BJ (cell line): ENCODE data around the gene FADS1. TPM values are rescaled to one million over a fixed set of nuclear protein-coding genes. Genes with fewer than 3 reads are reported as not detected.
A peak's percentile ranks its signal among the peaks of the same experiment; 100 is the strongest.

Experiments used
- CTCF ChIA-PET: fragments of 350-600 bp; formaldehyde crosslinking; extraction: SDS; loops from one replicate; lab custom pipeline; 2021; ENCODE audit warnings: antibody characterized with exemption, inconsistent platforms; lab: Yijun Ruan, JAX
- POLR2A ChIA-PET: fragments of 300-600 bp; sonication (Branson Sonifier 250); formaldehyde crosslinking; extraction: SDS; loops from one replicate; lab custom pipeline; 2021; ENCODE audit warnings: antibody characterized with exemption; lab: Charles Lee
- DNase-seq: peaks from one replicate; pipeline ENCODE4 v3.0.0-alpha.2; 2011; ENCODE audit warnings: low read depth
- H3K27me3 ChIP-seq: 2 replicates; pipeline ENCODE4 v1.6.0; 2011; ENCODE audit warnings: low read length; ENCODE audit not compliant: control insufficient read depth, insufficient read depth
- H3K36me3 ChIP-seq: 2 replicates; pipeline ENCODE4 v1.5.1; 2011; ENCODE audit warnings: low read length; ENCODE audit not compliant: control insufficient read depth, insufficient read depth
- H3K4me3 ChIP-seq: 2 replicates; pipeline ENCODE4 v1.5.1; 2011; ENCODE audit warnings: low read depth, mild to moderate bottlenecking, control low read depth, low read length
- CTCF ChIP-seq: IDR thresholded peaks from 2 replicates; pipeline ENCODE4 v1.5.1; 2011; ENCODE audit warnings: low read depth, mild to moderate bottlenecking, control low read depth, inconsistent platforms, low read length, moderate library complexity; ENCODE audit not compliant: insufficient read depth
- polyA plus RNA-seq: library from polyadenylated mRNA; depleted of rRNA; stranded (reverse); fragments of >200 nt; gene quantifications from 2 replicates; pipeline ENCODE4 v1.2.3, GENCODE V29; 2011

The FADS1 gene
- polyA plus RNA-seq, 1 experiment: 58.0 TPM

- ChIA-PET POLR2A (no interaction called here), CTCF (interaction anchor here (0.6 to 2.0 kb wide), 3 partner anchors 11 to 927 kb away, joined by 3 to 5 read pairs (median 3); partner anchors contain the start of gene POLR2G)
- no peak for TF ChIP-seq CTCF
- DNase-seq: no peak
- H3K4me3 ChIP-seq: no peak overlapping the region
- no peaks in the 10 kb centered on the region for H3K27me3 ChIP-seq
- H3K36me3 ChIP-seq: peaks cover 11% of the 10 kb centered on the region
Observed at GRCh38 chr11:61833926-61834277, 17.1 kb upstream of the FADS1 start.

DNA sequence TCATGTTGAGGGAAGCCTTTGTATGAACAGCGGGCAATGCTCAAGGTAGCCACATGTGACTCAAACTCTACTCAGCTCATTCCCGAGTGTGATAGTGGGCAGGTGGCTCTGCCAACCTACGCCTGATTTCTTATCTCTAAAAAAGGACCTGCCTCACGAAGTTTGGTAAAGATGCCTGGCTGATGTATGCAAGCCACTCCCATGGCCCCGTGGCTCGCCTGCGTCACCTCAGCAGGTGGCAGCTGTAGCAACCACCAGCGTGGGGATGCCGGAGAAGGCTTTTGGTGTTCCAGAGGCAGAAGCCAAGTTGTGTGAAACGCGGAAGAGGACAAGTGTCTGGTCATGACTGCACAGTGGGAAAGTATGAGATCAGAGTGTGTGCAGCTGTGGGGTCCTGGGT lies 16.7 kb upstream of the FADS1 start:
- DNase-seq: no peak
- no peak for TF ChIP-seq CTCF
- Histone ChIP-seq H3K36me3 (peaks cover 11% of the 10 kb centered on the region), H3K4me3 (no peak overlapping the region), H3K27me3 (no peaks in the 10 kb centered on the region)
- CTCF ChIA-PET: interaction anchor here (0.8 to 2.0 kb wide), 2 partner anchors 12 to 18 kb away, joined by 3 to 5 read pairs; no protein-coding TSS in a partner anchor
- POLR2A ChIA-PET: no interaction called here

DNA sequence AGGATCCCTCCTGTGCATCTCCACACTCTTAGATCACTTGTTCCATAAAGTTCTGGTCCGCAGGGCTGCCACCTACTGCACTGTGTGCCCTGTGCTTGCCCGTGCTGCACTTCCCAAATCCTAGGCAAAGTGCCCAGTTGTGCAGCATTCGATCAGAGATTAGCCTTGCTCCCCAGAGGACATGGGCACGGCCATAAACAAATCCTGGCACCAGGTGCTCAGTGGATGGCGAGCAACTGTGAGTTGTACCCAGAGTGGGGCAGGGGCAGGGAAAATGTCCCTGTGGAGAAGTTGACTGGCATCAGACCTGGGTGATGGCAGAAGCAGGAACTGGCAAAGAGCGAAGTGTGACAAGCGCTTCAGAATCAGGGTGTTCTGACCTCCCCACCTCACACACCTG lies 16.0 kb upstream of the FADS1 start:
- ChIA-PET POLR2A (no interaction called here), CTCF (interaction anchor here (0.6 kb wide), 1 partner anchor 825 kb away, joined by 3 read pairs; no protein-coding TSS in a partner anchor)
- H3K36me3 ChIP-seq: peaks cover 7% of the 10 kb centered on the region
- TF ChIP-seq CTCF: no peak
- H3K4me3 ChIP-seq: no peak overlapping the region
- no peak for DNase-seq
- H3K27me3 ChIP-seq: no peaks in the 10 kb centered on the region

DNA sequence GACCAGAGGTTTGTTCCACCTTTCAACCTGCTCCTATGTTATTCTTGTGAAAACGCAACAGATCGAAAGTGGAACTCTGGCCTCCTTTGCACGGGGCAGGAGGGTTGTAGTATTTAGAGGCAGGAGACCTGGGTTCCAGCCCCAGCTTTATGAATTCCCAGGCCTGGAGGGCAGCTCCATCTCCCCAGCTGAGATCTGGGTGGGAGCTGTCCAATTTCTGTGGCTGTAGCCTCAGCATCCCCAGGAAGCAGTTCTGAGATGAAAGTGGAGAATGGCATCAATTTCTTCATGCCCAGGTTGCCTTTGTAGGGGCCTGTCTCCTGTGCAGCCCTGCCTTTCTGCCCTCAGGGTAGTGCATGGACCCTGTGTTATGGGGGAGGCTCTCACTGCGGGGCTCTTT lies 15.4 kb upstream of the FADS1 start:
- no peak for TF ChIP-seq CTCF
- ChIA-PET POLR2A (no interaction called here), CTCF (interaction anchor here (0.6 to 1.7 kb wide), 3 partner anchors 15 to 825 kb away, joined by 3 read pairs; partner anchors contain the start of gene FADS1)
- H3K36me3 ChIP-seq: peaks cover 3% of the 10 kb centered on the region; the same call in 1 of the 2 replicates
- H3K27me3 ChIP-seq: no peaks in the 10 kb centered on the region
- H3K4me3 ChIP-seq: no peak overlapping the region
- DNase-seq: no peak

DNA sequence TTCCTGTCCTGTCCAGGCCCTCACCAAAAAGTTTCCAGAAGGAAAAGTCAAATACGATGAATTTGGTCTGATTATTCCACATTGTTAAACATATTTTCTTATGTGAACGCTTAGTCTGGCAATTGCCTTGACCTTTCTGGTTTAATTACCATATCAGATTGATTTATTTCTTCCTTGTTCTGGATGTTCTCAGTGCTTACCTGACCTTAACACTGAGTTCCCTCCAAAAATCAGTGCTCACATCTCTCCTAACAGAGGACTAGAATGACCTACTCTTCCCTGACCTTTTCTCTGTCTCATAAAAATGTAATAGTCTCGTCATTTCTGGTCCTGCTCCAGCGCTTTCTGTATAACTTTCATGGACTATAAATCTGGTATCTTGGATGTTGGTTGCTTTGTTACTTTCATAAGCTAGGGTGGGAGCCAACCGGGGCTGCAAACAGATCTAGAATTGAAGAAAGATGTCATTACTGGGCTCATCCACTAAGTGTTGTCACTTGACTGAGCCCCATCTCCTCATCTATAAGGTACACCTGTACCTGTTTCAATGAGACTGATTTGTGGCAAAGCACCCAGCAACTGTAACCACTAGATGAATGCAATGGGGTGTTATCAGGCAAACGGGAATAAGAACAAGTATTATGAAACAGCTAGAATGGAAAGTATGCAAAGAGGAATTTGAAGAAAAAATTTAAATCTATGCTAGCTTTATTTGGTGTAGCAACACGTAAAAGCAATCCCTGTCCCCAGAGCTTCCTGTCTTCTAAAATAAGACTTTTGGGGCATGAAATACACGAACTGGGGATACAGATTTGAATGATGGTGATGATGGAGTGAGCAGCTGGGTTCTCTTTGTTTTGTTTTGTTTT lies 13.7 kb upstream of the FADS1 start:
- peak overlapping the region; percentile 82 for H3K4me3 ChIP-seq
- no peaks in the 10 kb centered on the region for H3K27me3 ChIP-seq
- ChIA-PET CTCF (interaction anchor here (0.6 to 4.8 kb wide), 6 partner anchors 13 to 276 kb away, joined by 3 to 22 read pairs (median 3); partner anchors contain the start of gene FADS1), POLR2A (no interaction called here)
- no peak for DNase-seq
- no peak for TF ChIP-seq CTCF
- H3K36me3 ChIP-seq: peaks cover 3% of the 10 kb centered on the region; the same call in 1 of the 2 replicates
